ENCODE results near the gene SYTL3.

The SYTL3 gene

GRCh38 chr6:158622545-158623190, 27.2 kb upstream of the SYTL3 start:
- Histone ChIP-seq H3K4me3 (ENCODE audit: low read depth, low read length, poor library complexity, severe bottlenecking) (no peak overlapping the region), H3K9me2 (ENCODE audit: low read depth, low read length) (no peaks in the 10 kb centered on the region), H3K27me3 (ENCODE audit: insufficient read depth, low read length) (no peaks in the 10 kb centered on the region), H2AFZ (ENCODE audit: low read length) (no peak overlapping the region), H3K4me2 (ENCODE audit: low read length) (no peak overlapping the region), H3K9me3 (ENCODE audit: low read length) (no peaks in the 10 kb centered on the region), H3K36me3 (ENCODE audit: insufficient read depth, low read length) (peaks cover 24% of the 10 kb centered on the region; the same call in 1 of the 2 replicates), H3K27ac (ENCODE audit: low read depth, low read length, poor library complexity, severe bottlenecking) (no peak overlapping the region), H3K79me2 (ENCODE audit: insufficient read depth, low read length) (no peaks in the 10 kb centered on the region), H3K4me1 (ENCODE audit: insufficient read depth, low read length, severe bottlenecking) (peaks cover 2% of the 10 kb centered on the region), H4K20me1 (ENCODE audit: insufficient read depth, low read length) (no peaks in the 10 kb centered on the region), H3K9ac (ENCODE audit: low read length) (no peak overlapping the region), H3F3A (ENCODE audit: insufficient read depth, low read length) (no peaks in the 10 kb centered on the region)
- no peak for TF ChIP-seq EZH2 (IDR thresholded peaks at IDR 0.05; ENCODE audit: borderline replicate concordance, low read length)

- H3K4me1 ChIP-seq (ENCODE audit: insufficient read depth, low read length, severe bottlenecking), result peaks cover 11% of the 10 kb centered on the region
- H4K20me1 ChIP-seq (ENCODE audit: insufficient read depth, low read length), result no peaks in the 10 kb centered on the region
- no peak overlapping the region for H3K4me3 ChIP-seq (ENCODE audit: low read depth, low read length, poor library complexity, severe bottlenecking)
- H3K9me3 ChIP-seq (ENCODE audit: low read length), result no peaks in the 10 kb centered on the region
- no peak overlapping the region for H3K4me2 ChIP-seq (ENCODE audit: low read length)
- no peaks in the 10 kb centered on the region for H3K9me2 ChIP-seq (ENCODE audit: low read depth, low read length)
- peaks cover 29% of the 10 kb centered on the region; the same call in 1 of the 2 replicates for H3K36me3 ChIP-seq (ENCODE audit: insufficient read depth, low read length)
- TF ChIP-seq EZH2 (IDR thresholded peaks at IDR 0.05; ENCODE audit: borderline replicate concordance, low read length), result no peak
- no peak for TF ChIP-seq CTCF (IDR thresholded peaks at IDR 0.05; ENCODE audit: low read length)
- no peak overlapping the region for H2AFZ ChIP-seq (ENCODE audit: low read length)
- no peaks in the 10 kb centered on the region for H3K79me2 ChIP-seq (ENCODE audit: insufficient read depth, low read length)
- no peak overlapping the region for H3K27ac ChIP-seq (ENCODE audit: low read depth, low read length, poor library complexity, severe bottlenecking)
- no peak overlapping the region for H3K9ac ChIP-seq (ENCODE audit: low read length)
- H3F3A ChIP-seq (ENCODE audit: insufficient read depth, low read length), result no peaks in the 10 kb centered on the region
- H3K27me3 ChIP-seq (ENCODE audit: insufficient read depth, low read length), result no peaks in the 10 kb centered on the region
Observed at GRCh38 chr6:158624684-158625682, 24.9 kb upstream of the SYTL3 start.

- no peaks in the 10 kb centered on the region for H3F3A ChIP-seq (ENCODE audit: insufficient read depth, low read length)
- no peaks in the 10 kb centered on the region for H3K79me2 ChIP-seq (ENCODE audit: insufficient read depth, low read length)
- no peak overlapping the region for H2AFZ ChIP-seq (ENCODE audit: low read length)
- H3K27ac ChIP-seq (ENCODE audit: low read depth, low read length, poor library complexity, severe bottlenecking), result no peak overlapping the region
- no peaks in the 10 kb centered on the region for H4K20me1 ChIP-seq (ENCODE audit: insufficient read depth, low read length)
- no peaks in the 10 kb centered on the region for H3K27me3 ChIP-seq (ENCODE audit: insufficient read depth, low read length)
- TF ChIP-seq CTCF (IDR thresholded peaks at IDR 0.05; ENCODE audit: low read length) (no peak), EZH2 (IDR thresholded peaks at IDR 0.05; ENCODE audit: borderline replicate concordance, low read length) (no peak)
- H3K4me2 ChIP-seq (ENCODE audit: low read length), result no peak overlapping the region
- no peak overlapping the region for H3K9ac ChIP-seq (ENCODE audit: low read length)
- no peaks in the 10 kb centered on the region for H3K9me3 ChIP-seq (ENCODE audit: low read length)
- peaks cover 32% of the 10 kb centered on the region; the same call in 1 of the 2 replicates for H3K36me3 ChIP-seq (ENCODE audit: insufficient read depth, low read length)
- peaks cover 11% of the 10 kb centered on the region for H3K4me1 ChIP-seq (ENCODE audit: insufficient read depth, low read length, severe bottlenecking)
- H3K9me2 ChIP-seq (ENCODE audit: low read depth, low read length), result no peaks in the 10 kb centered on the region
- no peak overlapping the region for H3K4me3 ChIP-seq (ENCODE audit: low read depth, low read length, poor library complexity, severe bottlenecking)
Observed at GRCh38 chr6:158625881-158626305, 24.0 kb upstream of the SYTL3 start.
